Heart left ventricle (tissue), 16 donors: Measurements from ENCODE around the gene CTBP1. TPM values are rescaled to one million over a fixed set of nuclear protein-coding genes. Genes with fewer than 3 reads are reported as not detected.

Experiments used
- ATAC-seq, 4 donors: fragments of 200-7000 bp; cut with Tn5 transposase; one replicate each; pipeline ENCODE4 v1.9.1; 2020 to 2022; ENCODE audit warnings: moderate library complexity in 4 of 4, mild to moderate bottlenecking in 3 of 4, moderate number of reproducible peaks in 1 of 4
- DNase-seq, 5 donors: peaks; one replicate each; pipeline ENCODE4 v3.0.0-alpha.2; 2020
- H3K27ac ChIP-seq, 12 donors: fragments of 200-600 bp; sonication (generic) in 4 of 12; one replicate each; pipeline versions ENCODE4 v1.5.0 to v1.8.0; 2016 to 2022; ENCODE audit warnings: mild to moderate bottlenecking in 2 of 12
- H3K27me3 ChIP-seq, 9 donors: fragments of 200-600 bp; sonication (generic) in 2 of 9; one replicate each; pipeline versions ENCODE4 v1.5.1 to v1.8.0; 2016 to 2022; ENCODE audit warnings: mild to moderate bottlenecking in 3 of 9
- H3K36me3 ChIP-seq, 9 donors: fragments of 200-600 bp; sonication (generic) in 2 of 9; one replicate each; pipeline versions ENCODE4 v1.5.0 to v1.8.0; 2018 to 2022; ENCODE audit warnings: mild to moderate bottlenecking in 2 of 9
- H3K4me1 ChIP-seq, 12 donors: fragments of 200-600 bp; sonication (generic) in 4 of 12; one replicate each; pipeline versions ENCODE4 v1.5.0 to v1.8.0; 2016 to 2022; ENCODE audit warnings: mild to moderate bottlenecking in 3 of 12
- H3K4me3 ChIP-seq, 12 donors: fragments of 200-600 bp; sonication (generic) in 4 of 12; one replicate each; pipeline versions ENCODE4 v1.5.0 to v1.8.0; 2017 to 2022; ENCODE audit warnings: mild to moderate bottlenecking in 9 of 12, moderate library complexity in 4 of 12
- H3K9me3 ChIP-seq, 12 donors: fragments of 200-600 bp; sonication (generic) in 4 of 12; one replicate each; pipeline versions ENCODE4 v1.5.0 to v1.8.0; 2016 to 2022; ENCODE audit warnings: mild to moderate bottlenecking in 1 of 12
- CTCF ChIP-seq, 12 donors: fragments of 200-600 bp; sonication (generic) in 4 of 12; IDR thresholded peaks; one replicate each; pipeline versions ENCODE4 v1.5.0 to v1.8.0; 2018 to 2022; ENCODE audit warnings: antibody characterized with exemption in 12 of 12, mild to moderate bottlenecking in 5 of 12
- POLR2A ChIP-seq, 2 donors: fragments of 450-650 bp; IDR thresholded peaks; one replicate each; pipeline ENCODE4 v1.6.1; 2017; ENCODE audit warnings: antibody characterized with exemption in 2 of 2, mild to moderate bottlenecking in 2 of 2, moderate library complexity in 2 of 2
- WGBS, 4 donors: extraction: QIAGEN DNeasy Blood & Tissue Kit in 2 of 4; methylation state at CpG; one replicate each; pipeline versions ENCODE4 v1.1.5 to v1.1.7; 2013 to 2018; 5-methylcytosine and 5-hydroxymethylcytosine counted together
- intact Hi-C, 10 donors: fragments of 100-400 bp; cut with DNase I; formaldehyde crosslinking; loops; one replicate each; pipeline versions ENCODE4 v1.11.1 to v1.14.2; 2022
- polyA plus RNA-seq, 2 donors: library from polyadenylated mRNA; stranded (reverse); fragments of 200-250 nt; gene quantifications; one replicate each; pipeline ENCODE4 v1.2.3, GENCODE V29; 2013
- total RNA-seq, 9 donors: library from RNA; depleted of rRNA in 2 of 9; stranded (reverse); fragments of >200 nt in 2 of 9; fragmentation: NEBNext Ultra II Directional in 3 of 9; extraction: Animal tissue kit (Norgen Biotek cat#: 25700) in 3 of 9; gene quantifications; one replicate each; pipeline versions ENCODE4 v1.1.0 to v1.2.4, GENCODE V29; 2016 to 2023
- donor health status: ischemic (EF 13 %, LVEDD 7.1; RV severe dilation, severe dysfunction).
- donor health status: healthy with polysubstance abuse.
- donor health status: DM: no; HTN: yes; CAD: no.
- donor health status: DM: no; HTN: no; CAD: no.
- donor health status: ischemic (EF 25% LVEDD 6.9; RV normal size, moderate dysfunction).
- donor health status: ischemic (EF 25% LVEDD 5.7; RV mildly dilated, moderate dysfunction).
- donor health status: healthy.
- donor health status: DM: yes; HTN: yes; CAD: no.
- donor health status: ischemic (EF 35%, LVEDD 5.7; RV mildly dilated, moderate dysfunction).
- donor health status: nonischemic (EF 11% LVEDD 7.7; RV severe dilation, severe dysfunction).
- donor health status: DM: yes; HTN: yes; CAD: no.
- donor health status: PGD.
- donor health status: ischemic (EF 29% LVEDD 5.4; RV normal size, mild dysfunction).
- donor health status: nonischemic (EF 23%, LVEDD 6.1; RV moderate dilation, normal function).

CTBP1 gene
- total and polyA plus RNA-seq, 11 donors, result 92.0 to 165 (median 128) TPM

GRCh38 chr4:1170976-1171310 is 78.0 kb downstream of the CTBP1 start:
- DNase-seq (no peak), ATAC-seq (no peak)
- intact Hi-C loops, result loop anchor here in 4 of 10 donors (5.0 kb wide), 2 partner anchors 36 to 41 kb away; no protein-coding TSS in a partner anchor
- peaks cover 8 to 43% (median 21%) of the 10 kb centered on the region in 9 donors for H3K27me3 ChIP-seq
- H3K4me1 ChIP-seq, result peaks cover 0 to 57% (median 32%) of the 10 kb centered on the region in 12 donors
- peak overlapping the region; percentile 13 to 74 (median 54) for H3K4me3 ChIP-seq
- WGBS, 4 donors, result 15 to 47% (median 18%) methylated on average over 26 to 42 of the region's 42 CpGs; no CpG with 5 or more reads in 1 of the 4 donors
- H3K36me3 ChIP-seq, result peaks cover 0 to 10% (median 0%) of the 10 kb centered on the region in 9 donors
- no peaks in the 10 kb centered on the region for H3K9me3 ChIP-seq
- no peak overlapping the region for H3K27ac ChIP-seq
- no peak for TF ChIP-seq POLR2A (IDR thresholded peaks at IDR 0.05)
- no peak for TF ChIP-seq CTCF (IDR thresholded peaks at IDR 0.05)

- 69 to 86% (median 73%) methylated on average over 19 to 37 of the region's 37 CpGs for WGBS, 4 donors
- TF ChIP-seq CTCF (IDR thresholded peaks at IDR 0.05) (no peak), POLR2A (IDR thresholded peaks at IDR 0.05) (no peak)
- Histone ChIP-seq H3K4me3 (peak overlapping the region in 9 of 12 donors; percentile 31 to 74 (median 55)), H3K36me3 (peaks cover 0 to 10% (median 0%) of the 10 kb centered on the region in 9 donors), H3K27me3 (peaks cover 8 to 43% (median 21%) of the 10 kb centered on the region in 9 donors), H3K27ac (no peak overlapping the region), H3K4me1 (peaks cover 0 to 57% (median 32%) of the 10 kb centered on the region in 12 donors), H3K9me3 (no peaks in the 10 kb centered on the region)
- DNase-seq (peak in 1 of 5 donors; percentile 59), ATAC-seq (no peak)
- intact Hi-C loops, result loop anchor here in 4 of 10 donors (5.0 kb wide), 2 partner anchors 37 to 42 kb away; no protein-coding TSS in a partner anchor
These were observed 78.6 kb downstream of the CTBP1 start for GRCh38 chr4:1170156-1170975.

- no peak overlapping the region for H3K27ac ChIP-seq
- TF ChIP-seq POLR2A (IDR thresholded peaks at IDR 0.05) (no peak), CTCF (IDR thresholded peaks at IDR 0.05) (no peak)
- peaks cover 0 to 57% (median 32%) of the 10 kb centered on the region in 12 donors for H3K4me1 ChIP-seq
- H3K4me3 ChIP-seq, result no peak overlapping the region
- intact Hi-C loops, result loop anchor here in 9 of 10 donors (5.0 to 10.0 kb wide), 9 partner anchors 38 to 175 kb away; partner anchors contain the start of genes CTBP1 (in 6 of the 9) and UVSSA (in 2 of the 9)
- H3K27me3 ChIP-seq, result peaks cover 8 to 43% (median 21%) of the 10 kb centered on the region in 9 donors
- ATAC-seq (no peak), DNase-seq (no peak)
- H3K36me3 ChIP-seq, result peaks cover 0 to 10% (median 0%) of the 10 kb centered on the region in 9 donors
- no peaks in the 10 kb centered on the region for H3K9me3 ChIP-seq
- WGBS, 4 donors, result 85 to 95% (median 90%) methylated on average over 5 to 13 of the region's 13 CpGs
These were observed 79.2 kb downstream of the CTBP1 start for GRCh38 chr4:1169691-1170096.

GRCh38 chr4:1169171-1169671 is 79.7 kb downstream of the CTBP1 start:
- no peak overlapping the region for H3K4me3 ChIP-seq
- H3K4me1 ChIP-seq, result peaks cover 0 to 57% (median 32%) of the 10 kb centered on the region in 12 donors
- peaks cover 8 to 43% (median 21%) of the 10 kb centered on the region in 9 donors for H3K27me3 ChIP-seq
- H3K27ac ChIP-seq, result no peak overlapping the region
- intact Hi-C loops, result loop anchor here in 9 of 10 donors (5.0 to 10.0 kb wide), 8 partner anchors 43 to 176 kb away; partner anchors contain the start of genes CTBP1 (in 6 of the 9) and UVSSA (in 2 of the 9)
- ATAC-seq (no peak), DNase-seq (no peak)
- 84 to 93% (median 89%) methylated on average over 12 to 17 of the region's 17 CpGs for WGBS, 4 donors
- no peaks in the 10 kb centered on the region for H3K9me3 ChIP-seq
- TF ChIP-seq POLR2A (IDR thresholded peaks at IDR 0.05), result no peak
- TF ChIP-seq CTCF (IDR thresholded peaks at IDR 0.05), result no peak
- H3K36me3 ChIP-seq, result peaks cover 0 to 10% (median 0%) of the 10 kb centered on the region in 9 donors
